Thoracic aorta (tissue), 2 donors: ENCODE data around the gene SLC8A1. TPM values are rescaled to one million over a fixed set of nuclear protein-coding genes. Genes with fewer than 3 reads are reported as not detected.

ENCODE experiments used
- ATAC-seq: fragments of 150-250 bp; one replicate; pipeline ENCODE4 v1.8.0; 2017; ENCODE audit warnings: low read depth; ENCODE audit not compliant: insufficient number of reproducible peaks, low FRiP score
- DNase-seq: peaks from one replicate; pipeline ENCODE4 v3.0.0-alpha.2; 2020; ENCODE audit warnings: low spot score
- H3K27ac ChIP-seq, 2 donors: fragments of 200-600 bp; sonication (generic); 1 replicate in 1 of 2; 2 replicates in 1 of 2; pipeline ENCODE4 v1.5.1; 2016; ENCODE audit warnings: mild to moderate bottlenecking in 2 of 2, moderate library complexity in 2 of 2
- H3K27me3 ChIP-seq: fragments of 200-600 bp; sonication (generic); replicated peaks from 2 replicates; pipeline ENCODE4 v1.6.0; 2016; ENCODE audit warnings: mild to moderate bottlenecking; ENCODE audit not compliant: insufficient read depth
- H3K36me3 ChIP-seq: fragments of 200-600 bp; sonication (generic); one replicate; pipeline ENCODE4 v1.5.1; 2016
- H3K4me1 ChIP-seq, 2 donors: fragments of 200-600 bp; sonication (generic); 1 replicate in 1 of 2; 2 replicates in 1 of 2; pipeline versions ENCODE4 v1.5.1 to v1.6.0; 2016; ENCODE audit warnings: low read depth in 2 of 2, mild to moderate bottlenecking in 1 of 2; ENCODE audit not compliant: control insufficient read depth in 1 of 2
- H3K4me3 ChIP-seq: fragments of 200-600 bp; sonication (generic); 2 replicates; pipeline ENCODE4 v1.5.1; 2016; ENCODE audit warnings: mild to moderate bottlenecking
- H3K9me3 ChIP-seq: fragments of 200-600 bp; sonication (generic); 2 replicates; pipeline ENCODE4 v1.5.1; 2016
- total RNA-seq, 2 donors: library from RNA; depleted of rRNA; stranded (reverse); fragments of >200 nt; gene quantifications; one replicate each; pipeline versions ENCODE4 v1.1.0 to v1.2.3, GENCODE V29; 2016
- TF ChIP-seq, protein P1 (sequence below): fragments of 200-600 bp; sonication (generic); IDR thresholded peaks from one replicate; pipeline ENCODE4 v1.5.1; 2019; ENCODE audit warnings: antibody characterized with exemption

SLC8A1 gene
- total RNA-seq, 2 donors from 2014 or later, result 13.7 to 31.2 TPM

DNA sequence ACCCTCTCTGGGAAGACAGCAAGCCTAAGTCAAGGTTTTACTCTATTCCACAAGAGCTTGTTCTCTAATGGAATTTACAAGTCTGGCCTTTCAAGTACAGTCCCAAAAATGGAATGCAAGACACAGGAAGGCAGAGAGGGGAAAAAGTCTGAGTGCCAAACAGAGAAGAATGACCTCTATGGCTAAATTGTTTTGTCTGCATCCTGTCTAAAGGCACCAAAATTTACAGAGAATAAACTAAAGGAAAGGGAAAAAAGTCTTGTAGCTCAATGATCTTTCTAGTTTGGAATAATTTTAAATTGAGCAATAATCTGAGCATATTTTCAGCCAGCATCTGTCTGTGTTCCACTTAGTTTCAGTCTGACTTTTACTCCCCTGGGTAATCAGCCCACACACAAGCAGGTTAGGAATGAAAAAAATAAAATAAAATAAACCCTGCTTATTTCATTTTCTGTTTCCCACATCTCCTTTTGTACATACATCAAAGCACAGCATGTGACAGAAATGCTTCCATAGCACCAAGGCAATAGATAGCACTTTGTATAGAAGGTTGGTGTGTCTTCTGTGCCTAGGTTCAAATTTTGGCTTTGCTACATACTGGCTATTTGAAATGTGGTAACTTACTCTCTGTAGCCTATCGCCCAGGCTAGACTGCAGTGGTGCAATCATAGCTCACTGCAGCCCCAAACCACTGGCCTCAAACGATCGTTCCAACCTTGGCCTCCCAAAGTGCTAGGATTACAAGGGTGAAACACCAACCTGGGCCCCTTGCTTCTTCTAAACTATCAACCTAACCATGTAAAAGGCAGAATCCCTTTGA, 105.1 kb downstream of the SLC8A1 start:
- peaks cover 19 to 39% of the 10 kb centered on the region in 2 donors for H3K4me1 ChIP-seq
- H3K27me3 ChIP-seq, result no peaks in the 10 kb centered on the region
- DNase-seq (no peak), ATAC-seq (no peak)
- H3K36me3 ChIP-seq, result no peaks in the 10 kb centered on the region
- TF ChIP-seq, protein P1, sequence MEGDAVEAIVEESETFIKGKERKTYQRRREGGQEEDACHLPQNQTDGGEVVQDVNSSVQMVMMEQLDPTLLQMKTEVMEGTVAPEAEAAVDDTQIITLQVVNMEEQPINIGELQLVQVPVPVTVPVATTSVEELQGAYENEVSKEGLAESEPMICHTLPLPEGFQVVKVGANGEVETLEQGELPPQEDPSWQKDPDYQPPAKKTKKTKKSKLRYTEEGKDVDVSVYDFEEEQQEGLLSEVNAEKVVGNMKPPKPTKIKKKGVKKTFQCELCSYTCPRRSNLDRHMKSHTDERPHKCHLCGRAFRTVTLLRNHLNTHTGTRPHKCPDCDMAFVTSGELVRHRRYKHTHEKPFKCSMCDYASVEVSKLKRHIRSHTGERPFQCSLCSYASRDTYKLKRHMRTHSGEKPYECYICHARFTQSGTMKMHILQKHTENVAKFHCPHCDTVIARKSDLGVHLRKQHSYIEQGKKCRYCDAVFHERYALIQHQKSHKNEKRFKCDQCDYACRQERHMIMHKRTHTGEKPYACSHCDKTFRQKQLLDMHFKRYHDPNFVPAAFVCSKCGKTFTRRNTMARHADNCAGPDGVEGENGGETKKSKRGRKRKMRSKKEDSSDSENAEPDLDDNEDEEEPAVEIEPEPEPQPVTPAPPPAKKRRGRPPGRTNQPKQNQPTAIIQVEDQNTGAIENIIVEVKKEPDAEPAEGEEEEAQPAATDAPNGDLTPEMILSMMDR, result no peak
- H3K27ac ChIP-seq, result peak overlapping the region; percentile 74 to 81
- no peaks in the 10 kb centered on the region for H3K9me3 ChIP-seq
- peak overlapping the region; percentile 10 for H3K4me3 ChIP-seq

DNA sequence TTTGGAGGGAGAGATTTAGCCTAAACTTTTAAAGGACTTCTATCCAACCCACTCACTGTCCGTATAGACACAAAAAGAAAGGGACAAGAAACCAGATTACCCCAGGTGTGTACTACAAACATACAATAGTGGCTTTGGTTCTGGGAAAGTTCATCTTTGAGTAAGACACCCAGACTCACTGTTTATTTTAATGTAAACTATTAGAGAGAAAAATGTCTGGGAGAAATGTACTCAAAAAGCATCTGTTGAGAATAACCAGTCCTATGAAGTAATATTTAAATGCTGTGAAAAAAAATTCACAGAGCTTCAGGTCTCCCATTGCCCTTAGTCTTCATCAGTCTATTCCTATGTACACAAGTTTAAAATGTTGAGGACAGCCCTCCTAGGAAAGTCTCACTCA, 107.5 kb downstream of the SLC8A1 start:
- no peak overlapping the region for H3K4me3 ChIP-seq
- TF ChIP-seq, protein P1, result no peak
- no peak for ATAC-seq
- no peaks in the 10 kb centered on the region for H3K27me3 ChIP-seq
- H3K27ac ChIP-seq, result no peak overlapping the region
- no peak for DNase-seq
- H3K4me1 ChIP-seq, result peaks cover 19 to 45% of the 10 kb centered on the region in 2 donors
- no peaks in the 10 kb centered on the region for H3K36me3 ChIP-seq
- H3K9me3 ChIP-seq, result no peaks in the 10 kb centered on the region

DNA sequence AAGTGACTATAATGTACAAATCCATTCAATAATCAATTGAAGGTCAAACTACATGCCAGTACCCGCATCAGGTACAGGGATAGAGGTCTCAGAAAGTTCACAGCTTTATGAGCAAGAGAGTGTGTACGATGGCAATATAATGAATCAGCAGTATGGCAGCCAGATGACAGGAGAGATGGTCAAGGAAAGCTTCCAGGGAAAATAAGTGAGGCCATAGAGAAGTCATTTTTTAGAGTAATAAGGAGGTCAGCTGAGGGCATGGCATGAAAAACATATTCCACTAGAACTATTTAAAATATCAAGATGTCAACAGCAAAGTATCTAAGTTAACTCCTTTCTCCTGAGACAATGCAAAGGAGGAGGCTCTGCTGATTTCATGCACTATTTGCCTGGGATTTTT, 108.0 kb downstream of the SLC8A1 start:
- H3K4me3 ChIP-seq, result no peak overlapping the region
- peaks cover 19 to 45% of the 10 kb centered on the region in 2 donors for H3K4me1 ChIP-seq
- ATAC-seq, result no peak
- no peak overlapping the region for H3K27ac ChIP-seq
- H3K27me3 ChIP-seq, result no peaks in the 10 kb centered on the region
- TF ChIP-seq, protein P1, result no peak
- no peaks in the 10 kb centered on the region for H3K36me3 ChIP-seq
- H3K9me3 ChIP-seq, result no peaks in the 10 kb centered on the region
- no peak for DNase-seq

DNA sequence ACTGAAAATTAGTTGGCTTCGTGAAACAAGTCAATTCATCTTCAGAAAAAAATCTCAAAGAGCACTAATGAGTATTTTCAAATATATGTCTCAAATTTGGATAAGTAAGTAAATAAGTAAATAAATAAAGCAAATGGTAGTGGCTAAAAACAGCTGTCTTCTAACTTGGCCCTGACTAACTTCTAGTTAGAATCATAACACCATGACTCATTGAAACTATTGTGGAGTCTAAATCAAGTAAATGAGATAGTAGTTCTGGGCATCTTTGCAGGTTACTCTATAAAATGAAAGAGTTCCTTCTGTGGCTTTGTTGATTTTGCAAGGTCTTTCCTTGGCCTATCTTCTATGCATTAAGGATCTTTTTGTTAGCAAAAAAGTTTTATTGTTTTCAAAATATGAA, 110.7 kb downstream of the SLC8A1 start:
- ATAC-seq, result no peak

DNA sequence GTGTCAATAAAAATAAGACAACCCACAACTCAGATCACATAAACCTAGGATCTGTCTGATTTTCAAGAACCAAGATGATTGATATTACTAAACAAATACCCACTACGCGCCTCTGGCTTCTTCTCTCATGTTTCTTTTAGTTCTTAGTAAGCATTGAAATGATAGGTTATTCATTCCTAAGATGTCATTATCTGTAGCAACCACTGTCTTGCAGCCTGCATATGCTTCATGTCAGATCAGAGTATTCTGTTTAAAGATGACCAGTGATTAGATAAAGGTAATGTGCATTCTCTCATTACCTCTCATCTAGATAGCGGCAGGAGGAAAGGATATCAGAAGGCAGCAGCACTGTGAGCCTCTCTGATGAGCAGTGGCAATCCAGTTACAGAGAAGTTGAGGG, 112.9 kb downstream of the SLC8A1 start:
- DNase-seq, result no peak
- Histone ChIP-seq H3K27me3 (no peaks in the 10 kb centered on the region), H3K36me3 (no peaks in the 10 kb centered on the region), H3K4me3 (no peak overlapping the region), H3K27ac (no peak overlapping the region), H3K4me1 (peaks cover 6 to 12% of the 10 kb centered on the region in 2 donors), H3K9me3 (no peaks in the 10 kb centered on the region)
- TF ChIP-seq, protein P1, result no peak
- no peak for ATAC-seq

More for the DNA sequence above, 110.7 kb downstream of the SLC8A1 start:
- no peak overlapping the region for H3K27ac ChIP-seq
- H3K4me1 ChIP-seq, result peaks cover 10 to 33% of the 10 kb centered on the region in 2 donors
- H3K4me3 ChIP-seq, result no peak overlapping the region
- no peaks in the 10 kb centered on the region for H3K27me3 ChIP-seq
- no peaks in the 10 kb centered on the region for H3K36me3 ChIP-seq
- H3K9me3 ChIP-seq, result no peaks in the 10 kb centered on the region
- TF ChIP-seq, protein P1, result no peak
- no peak for DNase-seq
